ENCODE measurements around the gene RAB3A. TPM values are rescaled to one million over a fixed set of nuclear protein-coding genes. Genes with fewer than 3 reads are reported as not detected.
A peak's percentile ranks its signal among the peaks of the same experiment; 100 is the strongest.

The RAB3A gene
- total and polyA plus RNA-seq, 9 of the 15 experiments (the other 6 are each of a cell fraction or from before 2014, with no cell fraction given) = 0.17 to 5.1 (median 0.90) TPM; not detected in 1

GRCh38 chr19:18192673-18193387, 11.0 kb downstream of the RAB3A start, which contains the start of gene MPV17L2 (continued):
- TF ChIP-seq E2F4 (CRISPR knock-in tag; IDR thresholded peaks at IDR 0.05; ENCODE audit: low read depth) = no peak
- peak in 1 of 2 experiments; percentile 14; a peak in 1 of 4 replicates for TF ChIP-seq MAZ (CRISPR knock-in tag; conservative IDR thresholded peaks at IDR 0.05 in 1 of 2, IDR thresholded peaks at IDR 0.05 in 1 of 2)
- TF ChIP-seq TEAD2 (tag; IDR thresholded peaks at IDR 0.05) = no peak
- TF ChIP-seq NFXL1 (CRISPR knock-in tag; IDR thresholded peaks at IDR 0.05) = no peak
- TF ChIP-seq MCM5 (IDR thresholded peaks at IDR 0.05; ENCODE audit: low read depth) = no peak
- TF ChIP-seq BRD9 (IDR thresholded peaks at IDR 0.05; ENCODE audit: low read depth, partially characterized antibody) = no peak
- no peak for TF ChIP-seq CLOCK (CRISPR knock-in tag; IDR thresholded peaks at IDR 0.05; ENCODE audit: borderline replicate concordance)
- TF ChIP-seq ZNF3 (CRISPR knock-in tag; IDR thresholded peaks at IDR 0.05) = no peak
- TF ChIP-seq OTX1 (CRISPR knock-in tag; IDR thresholded peaks at IDR 0.05) = peak; percentile 52; the same call in 1 of the 2 replicates
- peak; percentile 86 for TF ChIP-seq RFX5 (IDR thresholded peaks at IDR 0.05; ENCODE audit: low read depth, low read length)
- TF ChIP-seq SPI1 (IDR thresholded peaks at IDR 0.05; ENCODE audit: borderline replicate concordance, low read depth, low read length) = no peak
- TF ChIP-seq ZNF766 (CRISPR knock-in tag; conservative IDR thresholded peaks at IDR 0.05) = no peak; the same call in 1 of the 2 replicates
- no peak for TF ChIP-seq ZC3H8 (IDR thresholded peaks at IDR 0.05)
- no peak for TF ChIP-seq SRSF1 (IDR thresholded peaks at IDR 0.05; ENCODE audit: low read depth, low read length)
- TF ChIP-seq PCBP1 (IDR thresholded peaks at IDR 0.05; ENCODE audit: low read depth, low read length, poor library complexity, severe bottlenecking) = no peak
- TF ChIP-seq ZNF77 (CRISPR knock-in tag; IDR thresholded peaks at IDR 0.05) = no peak
- no peak for TF ChIP-seq ETS2 (tag; IDR thresholded peaks at IDR 0.05; ENCODE audit: borderline replicate concordance, poor library complexity, severe bottlenecking)
- TF ChIP-seq NFIX (CRISPR knock-in tag; IDR thresholded peaks at IDR 0.05; ENCODE audit: low read depth) = no peak
- TF ChIP-seq SRSF9 (IDR thresholded peaks at IDR 0.05; ENCODE audit: borderline replicate concordance, low read depth, low read length) = no peak
- no peak for TF ChIP-seq THRAP3 (IDR thresholded peaks at IDR 0.05; ENCODE audit: borderline replicate concordance)
- TF ChIP-seq ELK1 (CRISPR knock-in tag; IDR thresholded peaks at IDR 0.05) = no peak
- no peak for TF ChIP-seq SRSF7 (optimal IDR thresholded peaks at IDR 0.05; ENCODE audit: low read depth, low read length)
- TF ChIP-seq EP300 (IDR thresholded peaks at IDR 0.05; ENCODE audit: low read length) = no peak
